OCI-M2 (cell line): ENCODE data around the gene ZNF621.
"Not testable (repeated sequence)": the region's sequence is repeated elsewhere in the genome, so short reads cannot be mapped to it uniquely, and the experiment has no call there.

ENCODE experiments used
- DNase-seq: peaks from one replicate; lab custom pipeline; 2025; ENCODE audit not compliant: unreplicated experiment; lab: John Stamatoyannopoulos, UW

Gene ZNF621

GRCh38 chr3:40534283-40534682, 9.5 kb downstream of the ZNF621 start:
- DNase-seq = no peak

- DNase-seq = no peak
Measured at GRCh38 chr3:40546816-40547215, 22.1 kb downstream of the ZNF621 start.

- DNase-seq = no peak
Measured at GRCh38 chr3:40550167-40550566, 25.4 kb downstream of the ZNF621 start.

- no peak for DNase-seq
Measured at GRCh38 chr3:40557575-40558161, 32.9 kb downstream of the ZNF621 start.

- DNase-seq = not testable (repeated sequence)
Measured at GRCh38 chr3:40562482-40562881, 37.7 kb downstream of the ZNF621 start.

GRCh38 chr3:40565629-40566028, 40.9 kb downstream of the ZNF621 start:
- not testable (repeated sequence) for DNase-seq

- no peak for DNase-seq
Measured at GRCh38 chr3:40566694-40567093, 41.9 kb downstream of the ZNF621 start.

- no peak for DNase-seq
Measured at GRCh38 chr3:40572588-40572987, 47.8 kb downstream of the ZNF621 start.

- DNase-seq = no peak
Measured at GRCh38 chr3:40574050-40574449, 49.3 kb downstream of the ZNF621 start.

- DNase-seq = no peak
Measured at GRCh38 chr3:40574661-40575060, 49.9 kb downstream of the ZNF621 start.

GRCh38 chr3:40576396-40576795, 51.6 kb downstream of the ZNF621 start:
- no peak for DNase-seq

GRCh38 chr3:40580494-40581091, 55.8 kb downstream of the ZNF621 start:
- no peak for DNase-seq

- DNase-seq = no peak
Measured at GRCh38 chr3:40581166-40581565, 56.4 kb downstream of the ZNF621 start.

- no peak for DNase-seq
Measured at GRCh38 chr3:40582401-40583027, 57.8 kb downstream of the ZNF621 start.

- DNase-seq = no peak
Measured at GRCh38 chr3:40583691-40584090, 58.9 kb downstream of the ZNF621 start.

GRCh38 chr3:40584625-40585189, 59.9 kb downstream of the ZNF621 start:
- peak; percentile 6 for DNase-seq

GRCh38 chr3:40585381-40586016, 60.7 kb downstream of the ZNF621 start:
- no peak for DNase-seq

GRCh38 chr3:40586901-40587300, 62.1 kb downstream of the ZNF621 start:
- DNase-seq = no peak

- DNase-seq = no peak
Measured at GRCh38 chr3:40588406-40588805, 63.6 kb downstream of the ZNF621 start.
